ENCODE results near the gene ZNF746.
"Not testable (repeated sequence)": the region's sequence is repeated elsewhere in the genome, so short reads cannot be mapped to it uniquely, and the experiment has no call there.

Gene ZNF746

DNA sequence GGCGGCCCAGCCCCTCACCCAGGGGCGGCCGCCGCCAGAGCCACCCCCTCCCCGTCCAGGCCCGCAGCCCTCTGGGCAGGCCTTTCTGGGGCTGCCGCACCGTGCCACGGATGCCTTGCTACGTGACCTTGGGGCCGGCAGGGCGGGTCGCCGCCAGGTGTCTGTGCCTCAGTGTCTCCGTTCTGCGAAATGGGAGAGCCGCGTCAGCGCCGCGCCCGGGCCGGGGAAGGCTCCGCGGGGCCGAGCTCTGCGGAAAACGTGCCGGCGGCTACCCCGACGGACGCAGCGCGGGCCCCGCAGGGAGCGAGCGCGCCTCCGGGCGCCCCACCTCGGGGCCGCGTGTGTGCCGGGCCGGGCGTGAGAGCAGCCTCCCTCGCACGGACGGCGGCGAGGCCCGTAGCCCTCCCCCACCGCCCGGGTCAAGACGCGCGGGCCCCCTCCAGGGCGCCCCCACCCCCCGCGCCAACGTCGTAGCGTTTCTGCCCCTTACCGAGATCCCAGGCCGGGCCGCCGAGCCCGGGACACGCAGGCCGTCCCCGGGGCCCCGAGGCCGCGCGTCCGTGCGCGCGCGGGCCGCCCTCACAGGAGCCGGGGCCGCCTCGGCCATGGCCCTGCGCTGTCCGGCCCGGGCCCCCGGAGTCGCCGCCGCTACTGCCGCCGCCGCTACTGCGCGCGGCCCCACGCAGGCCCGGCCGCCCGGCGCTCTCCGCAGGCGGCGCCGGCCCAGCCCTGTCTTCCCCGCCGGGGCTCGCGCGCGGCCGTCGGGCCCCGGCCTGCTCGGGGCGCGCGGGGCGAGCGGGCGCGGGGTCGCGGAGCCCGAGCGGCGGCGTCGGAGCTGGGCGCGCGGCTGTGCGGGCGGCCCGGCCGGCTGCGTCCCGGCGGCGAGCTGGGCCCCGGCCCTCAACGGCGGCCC is 37.8 kb downstream of the ZNF746 start:
- no peak for DNase-seq (ENCODE audit: low read depth in 2 of 2)

GRCh38 chr7:149459201-149459539 is 38.4 kb downstream of the ZNF746 start:
- no peak for DNase-seq (ENCODE audit: low read depth in 2 of 2)

GRCh38 chr7:149458235-149458634 is 39.4 kb downstream of the ZNF746 start:
- no peak for DNase-seq (ENCODE audit: low read depth in 2 of 2)

DNA sequence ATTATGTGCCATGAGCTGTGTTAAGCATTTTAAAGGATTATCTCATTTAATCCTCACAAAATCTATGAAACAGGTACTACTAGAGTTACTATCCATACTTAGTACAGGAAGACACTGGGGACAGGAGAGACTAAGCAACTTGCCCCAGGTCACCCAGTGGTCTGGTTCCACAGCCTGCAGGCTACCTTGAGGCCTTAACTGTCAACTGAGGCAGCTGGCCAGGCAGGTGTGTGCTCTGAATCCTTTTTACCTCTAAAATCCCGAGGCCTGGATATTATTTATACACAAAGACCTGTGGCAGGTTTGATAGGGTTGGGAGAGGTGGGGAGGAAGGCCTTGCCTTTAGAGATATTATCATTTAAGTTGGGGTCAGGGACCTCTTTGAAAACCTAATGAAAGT is 39.8 kb downstream of the ZNF746 start:
- DNase-seq (ENCODE audit: low read depth in 2 of 2) = no peak

GRCh38 chr7:149456506-149457421 is 40.8 kb downstream of the ZNF746 start:
- DNase-seq (ENCODE audit: low read depth in 2 of 2) = no peak

GRCh38 chr7:149455175-149455950 is 42.2 kb downstream of the ZNF746 start:
- DNase-seq (ENCODE audit: low read depth in 2 of 2) = no peak

GRCh38 chr7:149454750-149455149 is 42.9 kb downstream of the ZNF746 start:
- DNase-seq (ENCODE audit: low read depth in 2 of 2) = no peak

DNA sequence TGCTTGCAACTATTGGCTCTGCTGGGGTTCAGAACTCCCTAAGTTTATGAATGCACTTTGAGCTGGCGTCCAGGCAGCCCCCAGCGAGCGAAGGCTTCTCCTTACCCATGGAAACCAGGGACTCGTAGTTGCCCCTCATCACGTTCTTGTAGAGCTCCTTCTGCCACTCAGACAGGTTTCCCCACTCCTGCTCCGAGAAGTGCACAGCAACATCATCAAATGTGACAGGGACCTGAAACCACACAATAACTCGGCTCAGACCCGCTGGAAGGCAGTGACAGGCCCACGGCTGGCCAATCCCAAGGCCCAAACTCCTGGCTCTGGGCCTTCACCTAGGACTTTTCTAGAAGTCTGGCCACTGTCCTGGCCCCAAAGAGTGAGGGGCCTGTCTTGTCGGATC is 43.6 kb downstream of the ZNF746 start:
- no peak for DNase-seq (ENCODE audit: low read depth in 2 of 2)

DNA sequence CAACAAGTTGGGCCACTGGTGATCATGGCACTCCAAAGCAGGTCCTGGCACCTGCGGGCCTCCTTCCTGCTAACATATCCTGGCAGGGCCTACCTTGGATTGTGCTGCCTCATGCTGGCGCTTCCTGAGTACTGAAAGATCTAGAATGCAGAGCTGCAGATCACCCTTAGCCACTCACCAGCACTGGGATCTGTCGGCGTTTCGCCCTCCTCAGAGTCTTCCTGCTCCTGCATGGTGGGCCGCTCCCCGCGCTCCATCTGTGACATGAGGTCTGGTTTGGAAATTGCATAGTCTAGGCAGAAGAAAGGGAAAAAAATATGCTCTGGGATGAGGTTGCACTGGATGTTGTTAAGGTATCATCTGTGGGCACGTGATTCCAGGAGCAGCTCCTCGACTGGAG is 46.8 kb downstream of the ZNF746 start:
- DNase-seq (ENCODE audit: low read depth in 2 of 2) = no peak

GRCh38 chr7:149449897-149450296 is 47.7 kb downstream of the ZNF746 start:
- no peak for DNase-seq (ENCODE audit: low read depth in 2 of 2)

DNA sequence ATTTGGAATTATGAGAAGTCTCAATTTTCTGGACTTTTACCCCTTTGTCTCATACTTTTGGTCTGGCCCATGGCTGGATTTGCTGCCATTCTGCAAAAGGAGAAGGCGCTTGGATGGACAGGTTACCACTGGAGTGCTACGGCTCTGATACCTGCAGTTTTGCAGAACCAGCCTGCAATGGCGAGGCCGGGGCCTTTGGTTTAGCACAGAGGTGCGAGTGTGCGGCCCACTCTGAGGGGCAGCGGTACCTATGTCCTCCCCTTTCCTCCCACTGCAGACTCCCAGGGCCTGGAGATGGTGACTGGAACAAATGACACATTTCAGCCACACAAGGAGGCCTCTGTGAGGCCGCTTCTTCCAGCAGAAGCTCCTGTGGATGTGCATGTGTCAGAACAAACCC is 48.6 kb downstream of the ZNF746 start:
- no peak for DNase-seq (ENCODE audit: low read depth in 2 of 2)

DNA sequence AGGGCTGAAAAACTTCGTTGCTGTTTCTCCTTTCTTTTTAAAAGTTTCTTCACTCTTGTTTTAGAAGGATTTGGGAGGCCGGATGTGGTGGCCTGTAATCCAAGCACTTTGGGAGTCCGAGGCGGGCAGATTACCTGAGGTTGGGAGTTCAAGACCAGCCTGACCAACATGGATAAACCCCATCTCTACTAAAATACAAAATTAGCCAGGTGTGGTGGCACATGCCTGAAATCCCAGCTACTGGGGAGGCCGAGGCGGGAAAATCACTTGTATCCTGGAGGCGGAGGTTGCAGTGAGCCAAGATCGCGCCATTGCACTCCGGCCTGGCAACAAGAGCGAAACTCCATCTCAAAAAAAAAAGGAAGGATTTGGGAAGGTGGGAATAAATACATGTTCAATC is 51.6 kb downstream of the ZNF746 start:
- DNase-seq (ENCODE audit: low read depth in 2 of 2) = not testable (repeated sequence)

DNA sequence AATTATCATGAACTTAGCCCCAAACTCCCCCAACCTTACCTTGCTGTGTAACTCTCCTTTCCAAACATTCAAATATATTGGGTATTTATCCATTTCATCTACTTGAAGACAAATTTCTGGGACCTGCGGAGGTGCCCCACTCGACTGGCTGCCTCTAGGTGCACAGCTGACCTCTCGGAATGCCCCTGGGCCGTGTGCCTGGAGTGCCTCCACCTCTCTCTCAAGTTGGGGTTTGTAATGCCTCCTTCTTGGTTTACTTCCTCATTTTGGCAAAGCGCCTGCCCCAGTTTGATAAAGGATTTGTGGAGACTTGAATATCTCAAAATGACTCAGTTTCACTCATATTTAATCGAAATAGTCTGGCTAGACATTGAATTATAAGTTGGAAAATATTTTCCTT is 53.3 kb downstream of the ZNF746 start:
- no peak for DNase-seq (ENCODE audit: low read depth in 2 of 2)

- no peak for DNase-seq (ENCODE audit: low read depth in 2 of 2)
These were observed 54.1 kb downstream of the ZNF746 start for GRCh38 chr7:149443523-149443922.

- no peak for DNase-seq (ENCODE audit: low read depth in 2 of 2)
These were observed 54.7 kb downstream of the ZNF746 start for GRCh38 chr7:149442924-149443323.

DNA sequence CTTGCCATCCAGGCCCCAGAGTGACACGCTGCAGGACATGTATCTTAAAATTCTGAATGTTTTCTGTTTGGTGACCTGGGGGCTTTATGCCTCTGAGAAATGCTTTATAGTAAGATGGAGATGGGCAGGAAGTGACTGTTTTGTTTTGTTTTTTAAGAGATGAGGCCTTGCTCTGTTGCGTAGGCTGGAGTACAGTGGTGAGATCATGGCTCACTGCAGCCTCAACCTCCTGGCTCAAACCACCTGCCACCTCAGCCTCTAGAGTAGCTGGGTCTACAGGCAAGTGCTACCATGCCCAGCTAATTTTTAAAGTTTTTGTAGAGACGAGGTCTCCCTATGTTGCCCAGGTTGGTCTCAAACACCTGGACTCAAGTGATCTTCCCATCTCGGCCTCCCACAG is 57.4 kb downstream of the ZNF746 start:
- no peak for DNase-seq (ENCODE audit: low read depth in 2 of 2)

DNA sequence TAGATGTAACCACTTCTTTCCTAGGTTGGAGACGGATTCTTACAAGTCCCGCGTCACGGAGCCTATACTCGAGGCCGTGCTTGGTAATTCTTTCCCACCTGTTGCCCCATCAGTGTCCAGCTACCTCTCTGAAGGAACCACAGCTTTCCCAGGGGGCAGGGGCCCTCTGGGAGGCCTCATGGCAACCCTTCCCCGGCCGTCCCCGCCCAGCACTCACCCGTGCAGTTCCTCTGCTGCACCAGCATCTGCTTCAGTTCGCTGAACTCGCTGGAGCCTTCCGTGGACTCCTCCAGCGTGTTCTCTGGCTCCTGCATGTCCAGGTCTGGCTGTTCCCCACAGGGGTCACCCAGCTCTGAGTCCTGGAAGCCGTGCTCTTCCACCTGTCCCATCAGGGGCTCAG is 61.3 kb downstream of the ZNF746 start:
- DNase-seq (ENCODE audit: low read depth in 2 of 2) = no peak

DNA sequence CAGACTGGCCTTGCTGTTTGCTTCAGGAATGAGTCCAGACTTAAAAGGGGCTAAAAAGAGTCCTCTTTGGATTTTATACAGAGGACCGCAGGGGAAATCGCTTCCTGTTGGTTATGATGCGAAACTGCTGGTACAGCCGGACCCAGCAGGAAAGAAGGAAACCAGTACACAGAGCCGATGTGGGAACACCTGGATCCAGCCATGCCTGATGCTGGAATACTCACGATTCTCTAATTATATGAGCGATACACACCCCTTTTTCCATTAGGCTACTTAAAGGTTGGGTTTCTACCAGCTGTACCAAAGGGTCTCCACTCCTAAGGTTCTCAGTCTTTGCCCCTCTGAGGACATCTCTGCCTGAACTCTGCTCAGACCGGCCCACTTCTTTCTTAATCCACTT is 64.5 kb downstream of the ZNF746 start:
- DNase-seq (ENCODE audit: low read depth in 2 of 2) = no peak

- DNase-seq (ENCODE audit: low read depth in 2 of 2) = no peak
These were observed 65.4 kb downstream of the ZNF746 start for GRCh38 chr7:149432121-149432691.

DNA sequence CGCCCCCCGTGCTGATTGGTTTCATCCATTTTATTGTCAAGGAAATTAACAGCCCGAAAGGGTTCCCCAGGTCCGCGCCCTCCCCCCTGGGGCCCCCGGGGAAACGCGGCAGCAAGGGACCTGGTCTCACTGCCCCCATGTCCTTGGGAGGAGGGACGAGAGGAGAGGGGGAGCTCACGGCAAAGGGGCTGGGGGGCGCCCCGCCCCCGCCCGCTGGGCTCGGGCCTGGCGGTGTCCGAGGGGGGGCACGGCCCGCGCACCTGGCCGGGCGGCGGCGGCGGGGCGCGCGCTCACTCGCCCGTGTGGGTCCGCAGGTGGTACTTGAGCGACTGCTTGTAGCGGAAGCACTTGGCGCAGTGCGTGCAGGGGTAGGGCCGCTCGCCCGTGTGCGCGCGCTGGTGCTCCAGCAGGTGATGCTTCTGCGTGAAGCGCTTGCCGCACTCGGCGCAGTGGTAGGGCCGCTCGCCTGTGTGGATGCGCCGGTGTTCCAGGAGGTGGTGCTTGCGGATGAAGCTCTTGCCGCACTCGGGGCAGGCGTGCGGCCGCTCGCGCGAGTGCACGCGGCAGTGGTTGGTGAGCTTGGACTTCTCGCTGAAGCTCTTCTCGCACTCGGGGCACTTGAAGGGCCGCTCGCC is 66.0 kb downstream of the ZNF746 start:
- DNase-seq (ENCODE audit: low read depth in 2 of 2) = no peak

DNA sequence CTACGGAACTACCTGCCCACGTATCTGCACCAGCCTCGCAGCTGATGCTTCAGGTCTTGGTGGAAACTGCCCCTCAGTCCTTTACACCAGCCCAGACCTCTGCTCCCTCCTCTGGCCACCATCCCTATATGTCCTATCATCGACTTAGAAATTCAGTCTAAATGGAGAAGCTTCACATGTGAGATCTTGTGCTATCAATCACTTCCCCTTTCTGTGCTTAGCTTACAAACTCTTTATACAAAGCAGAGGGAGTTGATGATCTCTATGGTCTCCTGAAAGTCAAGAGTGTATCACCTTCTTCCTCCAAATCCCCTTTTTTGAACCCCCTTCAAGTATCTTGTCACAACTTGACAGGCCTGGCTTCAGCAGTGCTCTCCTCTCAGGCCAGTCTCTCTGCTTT is 67.4 kb downstream of the ZNF746 start:
- DNase-seq (ENCODE audit: low read depth in 2 of 2) = no peak
